Suprapubic skin (tissue), 4 donors: ENCODE data around the gene BBIP1. TPM values are rescaled to one million over a fixed set of nuclear protein-coding genes. Genes with fewer than 3 reads are reported as not detected.

Experiments used
- DNase-seq, 2 donors: peaks; one replicate each; pipeline ENCODE4 v3.0.0-alpha.2; 2019; ENCODE audit warnings: low spot score in 2 of 2
- H3K27ac ChIP-seq: fragments of 200-600 bp; sonication (generic); one replicate; pipeline ENCODE4 v1.5.1; 2019
- H3K27me3 ChIP-seq: fragments of 200-600 bp; sonication (generic); one replicate; pipeline ENCODE4 v1.5.1; 2019
- H3K36me3 ChIP-seq: fragments of 200-600 bp; sonication (generic); one replicate; pipeline ENCODE4 v1.5.1; 2019
- H3K4me1 ChIP-seq: fragments of 200-600 bp; sonication (generic); one replicate; pipeline ENCODE4 v1.5.1; 2019
- H3K4me3 ChIP-seq: fragments of 200-600 bp; sonication (generic); one replicate; pipeline ENCODE4 v1.5.1; 2019; ENCODE audit warnings: mild to moderate bottlenecking
- H3K9me3 ChIP-seq: fragments of 200-600 bp; sonication (generic); one replicate; pipeline ENCODE4 v1.5.1; 2019
- CTCF ChIP-seq, 2 donors: fragments of 200-600 bp in 1 of 2; fragments of 450-650 bp in 1 of 2; sonication (generic) in 1 of 2; IDR thresholded peaks; one replicate each; pipeline ENCODE4 v1.5.1; 2016 to 2019; ENCODE audit warnings: antibody characterized with exemption in 2 of 2, mild to moderate bottlenecking in 1 of 2, moderate library complexity in 1 of 2
- EP300 ChIP-seq: sonication (generic); formaldehyde crosslinking; IDR thresholded peaks from one replicate; pipeline ENCODE4 v1.6.1; 2017; ENCODE audit warnings: antibody characterized with exemption
- POLR2A ChIP-seq, 2 donors: fragments of 450-650 bp; IDR thresholded peaks; one replicate each; pipeline ENCODE4 v1.6.1; 2017; ENCODE audit warnings: antibody characterized with exemption in 2 of 2, mild to moderate bottlenecking in 2 of 2, moderate library complexity in 2 of 2
- POLR2AphosphoS5 ChIP-seq, 3 donors: sonication (generic); formaldehyde crosslinking; IDR thresholded peaks; one replicate each; pipeline ENCODE4 v1.6.1; 2017; ENCODE audit warnings: antibody characterized with exemption in 3 of 3
- WGBS: methylation state at CpG from one replicate; pipeline ENCODE4 v1.1.5; 2018; 5-methylcytosine and 5-hydroxymethylcytosine counted together
- total RNA-seq, 4 donors: library from RNA; depleted of rRNA; stranded (reverse); fragments of >200 nt; gene quantifications; one replicate each; pipeline ENCODE4 v1.1.0, GENCODE V29; 2016

BBIP1 gene
- total RNA-seq, 4 donors from 2014 or later: 6.5 to 14.0 (median 10.3) TPM

GRCh38 chr10:110963162-110963561, 44.2 kb upstream of the BBIP1 start:
- Histone ChIP-seq H3K27me3 (no peaks in the 10 kb centered on the region), H3K27ac (no peak overlapping the region), H3K36me3 (no peaks in the 10 kb centered on the region), H3K4me1 (peaks cover 18% of the 10 kb centered on the region), H3K9me3 (no peaks in the 10 kb centered on the region), H3K4me3 (no peak overlapping the region)
- 88% methylated on average over 2 of the region's 2 CpGs for WGBS
- TF ChIP-seq POLR2A (IDR thresholded peaks at IDR 0.05): no peak
- TF ChIP-seq EP300: no peak
- DNase-seq: no peak

GRCh38 chr10:110962443-110962842, 43.5 kb upstream of the BBIP1 start:
- H3K4me3 ChIP-seq: no peak overlapping the region
- no peaks in the 10 kb centered on the region for H3K27me3 ChIP-seq
- WGBS: 91% methylated on average over 2 of the region's 2 CpGs
- DNase-seq: no peak
- H3K27ac ChIP-seq: no peak overlapping the region
- no peaks in the 10 kb centered on the region for H3K9me3 ChIP-seq
- no peak for TF ChIP-seq POLR2A (IDR thresholded peaks at IDR 0.05)
- TF ChIP-seq CTCF (IDR thresholded peaks at IDR 0.05): no peak
- no peak for TF ChIP-seq POLR2AphosphoS5 (IDR thresholded peaks at IDR 0.05)
- TF ChIP-seq EP300: no peak
- peaks cover 18% of the 10 kb centered on the region for H3K4me1 ChIP-seq
- no peaks in the 10 kb centered on the region for H3K36me3 ChIP-seq

- no peak overlapping the region for H3K27ac ChIP-seq
- 95% methylated on average over 1 of the region's 1 CpG for WGBS
- TF ChIP-seq EP300 (no peak), CTCF (IDR thresholded peaks at IDR 0.05) (no peak), POLR2AphosphoS5 (IDR thresholded peaks at IDR 0.05) (no peak), POLR2A (IDR thresholded peaks at IDR 0.05) (no peak)
- peaks cover 12% of the 10 kb centered on the region for H3K4me1 ChIP-seq
- H3K36me3 ChIP-seq: no peaks in the 10 kb centered on the region
- H3K4me3 ChIP-seq: no peak overlapping the region
- no peaks in the 10 kb centered on the region for H3K9me3 ChIP-seq
- no peak for DNase-seq
- H3K27me3 ChIP-seq: no peaks in the 10 kb centered on the region
These were observed 41.3 kb upstream of the BBIP1 start for GRCh38 chr10:110960333-110960712.

GRCh38 chr10:110959379-110960332, 40.7 kb upstream of the BBIP1 start:
- H3K36me3 ChIP-seq: no peaks in the 10 kb centered on the region
- DNase-seq: no peak
- no peak overlapping the region for H3K4me3 ChIP-seq
- no peaks in the 10 kb centered on the region for H3K9me3 ChIP-seq
- 30% methylated on average over 4 of the region's 4 CpGs for WGBS
- H3K27ac ChIP-seq: no peak overlapping the region
- H3K27me3 ChIP-seq: no peaks in the 10 kb centered on the region
- H3K4me1 ChIP-seq: peaks cover 9% of the 10 kb centered on the region
- TF ChIP-seq POLR2AphosphoS5 (IDR thresholded peaks at IDR 0.05): no peak
- TF ChIP-seq POLR2A (IDR thresholded peaks at IDR 0.05): no peak
- no peak for TF ChIP-seq EP300
- no peak for TF ChIP-seq CTCF (IDR thresholded peaks at IDR 0.05)

GRCh38 chr10:110957606-110958005, 38.6 kb upstream of the BBIP1 start:
- no peaks in the 10 kb centered on the region for H3K27me3 ChIP-seq
- H3K27ac ChIP-seq: no peak overlapping the region
- no peak for TF ChIP-seq POLR2A (IDR thresholded peaks at IDR 0.05)
- TF ChIP-seq CTCF (IDR thresholded peaks at IDR 0.05): no peak
- TF ChIP-seq EP300: no peak
- no peak for TF ChIP-seq POLR2AphosphoS5 (IDR thresholded peaks at IDR 0.05)
- no peaks in the 10 kb centered on the region for H3K36me3 ChIP-seq
- H3K4me1 ChIP-seq: peaks cover 5% of the 10 kb centered on the region
- H3K9me3 ChIP-seq: no peaks in the 10 kb centered on the region
- H3K4me3 ChIP-seq: no peak overlapping the region
- WGBS: 70% methylated on average over 1 of the region's 1 CpG
- no peak for DNase-seq
